Measurements from ENCODE around the gene TRAIP.

Gene TRAIP

GRCh38 chr3:49867400-49867799, 11.0 kb upstream of the TRAIP start:
- Histone ChIP-seq H3K9me3 (ENCODE audit: control insufficient read depth, insufficient read depth, low read depth, low read length) (no peaks in the 10 kb centered on the region), H3K27ac (ENCODE audit: extremely low read depth, low read depth, low read length) (no peak overlapping the region), H3K4me1 (ENCODE audit: control insufficient read depth, insufficient read depth, low read length) (no peaks in the 10 kb centered on the region), H3K4me3 (ENCODE audit: low read depth, low read length) (no peak overlapping the region), H3K36me3 (ENCODE audit: control insufficient read depth in 2 of 2, insufficient read depth in 1 of 2, low read length in 2 of 2) (no peaks in the 10 kb centered on the region)
- POLR2A ChIA-PET: interaction anchor here (1.0 to 1.6 kb wide), 2 partner anchors 9 to 64 kb away, joined by 3 read pairs; no protein-coding TSS in a partner anchor
- TF ChIP-seq ZNF776 (tag by site-specific recombination; IDR thresholded peaks at IDR 0.05; ENCODE audit: borderline replicate concordance): no peak
- 0 out of 2 replicates have a peak, but pooled peaks have one; percentile 35 for TF ChIP-seq ZNF366 (tag by site-specific recombination; conservative IDR thresholded peaks at IDR 0.05)
- no peak for TF ChIP-seq YY2 (tag by site-specific recombination; IDR thresholded peaks at IDR 0.05)
- CTCF ChIA-PET: interaction anchor here (0.8 kb wide), 1 partner anchor 21 kb away, joined by 3 read pairs; no protein-coding TSS in a partner anchor

GRCh38 chr3:49865198-49865784, 8.9 kb upstream of the TRAIP start:
- ChIA-PET CTCF (no interaction called here), POLR2A (no interaction called here)
- H3K27ac ChIP-seq (ENCODE audit: extremely low read depth, low read depth, low read length): no peak overlapping the region

GRCh38 chr3:49864505-49864904, 8.1 kb upstream of the TRAIP start:
- Histone ChIP-seq H3K36me3 (ENCODE audit: control insufficient read depth in 2 of 2, insufficient read depth in 1 of 2, low read length in 2 of 2) (no peaks in the 10 kb centered on the region), H3K4me3 (ENCODE audit: low read depth, low read length) (no peak overlapping the region), H3K9me3 (ENCODE audit: control insufficient read depth, insufficient read depth, low read depth, low read length) (no peaks in the 10 kb centered on the region), H3K4me1 (ENCODE audit: control insufficient read depth, insufficient read depth, low read length) (no peaks in the 10 kb centered on the region), H3K27ac (ENCODE audit: extremely low read depth, low read depth, low read length) (no peak overlapping the region)
- CTCF ChIA-PET: no interaction called here
- POLR2A ChIA-PET: no interaction called here
- TF ChIP-seq ZNF48 (tag by site-specific recombination; IDR thresholded peaks at IDR 0.05) (no peak), ZNF664 (tag by site-specific recombination; IDR thresholded peaks at IDR 0.05) (no peak), KLF9 (tag by site-specific recombination; IDR thresholded peaks at IDR 0.05; ENCODE audit: low read depth) (no peak), ZNF350 (tag by site-specific recombination; IDR thresholded peaks at IDR 0.05) (no peak), KLF1 (tag by site-specific recombination; IDR thresholded peaks at IDR 0.05) (no peak), ZNF341 (tag by site-specific recombination; IDR thresholded peaks at IDR 0.05; ENCODE audit: low read depth) (no peak), ZNF561 (tag by site-specific recombination; IDR thresholded peaks at IDR 0.05; ENCODE audit: borderline replicate concordance) (no peak), ZNF843 (tag by site-specific recombination; IDR thresholded peaks at IDR 0.05) (no peak), HOXD13 (CRISPR knock-in tag; IDR thresholded peaks at IDR 0.05; ENCODE audit: borderline replicate concordance) (no peak), ZNF223 (tag by site-specific recombination; IDR thresholded peaks at IDR 0.05) (no peak), ZBTB10 (tag by site-specific recombination; IDR thresholded peaks at IDR 0.05) (no peak)

More at GRCh38 chr3:49865198-49865784, 8.9 kb upstream of the TRAIP start:
- no peak for TF ChIP-seq ZNF133 (tag by site-specific recombination; IDR thresholded peaks at IDR 0.05)
- no peak for TF ChIP-seq ZNF132 (tag by site-specific recombination; IDR thresholded peaks at IDR 0.05; ENCODE audit: borderline replicate concordance)
- no peak for TF ChIP-seq OVOL3 (tag by site-specific recombination; IDR thresholded peaks at IDR 0.05)
- TF ChIP-seq BCL11B (tag by site-specific recombination; IDR thresholded peaks at IDR 0.05; ENCODE audit: low read depth): no peak
- TF ChIP-seq REST (tag by site-specific recombination; IDR thresholded peaks at IDR 0.05): no peak
- no peak for TF ChIP-seq ZNF274 (IDR thresholded peaks at IDR 0.05; ENCODE audit: low read length)
- TF ChIP-seq ZNF274 (tag by site-specific recombination; IDR thresholded peaks at IDR 0.05; ENCODE audit: borderline replicate concordance): no peak
- no peak for TF ChIP-seq KLF16 (tag by site-specific recombination; IDR thresholded peaks at IDR 0.05)
- TF ChIP-seq ZNF660 (tag by site-specific recombination; IDR thresholded peaks at IDR 0.05): no peak
- TF ChIP-seq ZNF558 (tag by site-specific recombination; IDR thresholded peaks at IDR 0.05): no peak
- TF ChIP-seq HOXC10 (CRISPR knock-in tag; IDR thresholded peaks at IDR 0.05): no peak
- no peak for TF ChIP-seq YY2 (tag by site-specific recombination; IDR thresholded peaks at IDR 0.05)
- TF ChIP-seq KLF1 (tag by site-specific recombination; IDR thresholded peaks at IDR 0.05): no peak
- TF ChIP-seq ZFHX2 (tag by site-specific recombination; conservative IDR thresholded peaks at IDR 0.05): no peak
- no peak for TF ChIP-seq ZNF645 (tag by site-specific recombination; IDR thresholded peaks at IDR 0.05)
- Histone ChIP-seq H3K36me3 (ENCODE audit: control insufficient read depth in 2 of 2, insufficient read depth in 1 of 2, low read length in 2 of 2) (no peaks in the 10 kb centered on the region), H3K4me1 (ENCODE audit: control insufficient read depth, insufficient read depth, low read length) (no peaks in the 10 kb centered on the region), H3K4me3 (ENCODE audit: low read depth, low read length) (no peak overlapping the region), H3K9me3 (ENCODE audit: control insufficient read depth, insufficient read depth, low read depth, low read length) (no peaks in the 10 kb centered on the region)
